Caco-2 (cell line): ENCODE results near the gene RCSD1. TPM values are rescaled to one million over a fixed set of nuclear protein-coding genes. Genes with fewer than 3 reads are reported as not detected.

Experiments
- BruUV-seq: library from RNA; stranded (reverse); fragments of 400-500 nt; replicated peaks from 2 replicates; lab custom pipeline; 2021; lab: Mats Ljungman, UMichigan
- CTCF ChIA-PET: fragments of 300-600 bp; sonication (Branson Sonifier 250); formaldehyde crosslinking; loops from one replicate; lab custom pipeline; 2022; ENCODE audit warnings: antibody characterized with exemption; lab: Charles Lee
- POLR2A ChIA-PET: fragments of 300-600 bp; sonication (Branson Sonifier 250); formaldehyde crosslinking; loops from one replicate; lab custom pipeline; 2022; ENCODE audit warnings: antibody characterized with exemption; lab: Charles Lee
- DNase-seq, 2 experiments: peaks; one replicate each; pipeline versions ENCODE4 v3.0.0 to v3.0.0-alpha.2; 2020 to 2022
- H3K27me3 ChIP-seq: replicated peaks from 2 replicates; pipeline ENCODE4 v1.6.0; 2011; ENCODE audit warnings: low read length; ENCODE audit not compliant: control insufficient read depth, insufficient read depth
- H3K36me3 ChIP-seq: 2 replicates; pipeline ENCODE4 v1.5.1; 2011; ENCODE audit warnings: low read length; ENCODE audit not compliant: control insufficient read depth, insufficient read depth
- H3K4me1 ChIP-seq: fragments of 250-450 bp; sonication (Bioruptor Pico); 2 replicates; pipeline ENCODE4 v1.5.1; 2020; ENCODE audit warnings: mild to moderate bottlenecking
- H3K4me3 ChIP-seq: 2 replicates; pipeline ENCODE4 v1.5.1; 2011; ENCODE audit warnings: low read depth, mild to moderate bottlenecking, control low read depth, low read length
- H3K9me3 ChIP-seq: fragments of 250-450 bp; sonication (Bioruptor Pico); 2 replicates; pipeline ENCODE4 v1.5.1; 2020; ENCODE audit warnings: mild to moderate bottlenecking, moderate library complexity
- H3K27ac Mint-ChIP-seq: one replicate; pipeline ENCODE4 v1.8.0; 2022; ENCODE audit warnings: mixed read lengths; ENCODE audit not compliant: unreplicated experiment
- H3K27me3 Mint-ChIP-seq: one replicate; pipeline ENCODE4 v1.8.0; 2022; ENCODE audit warnings: mixed read lengths; ENCODE audit not compliant: insufficient read depth, unreplicated experiment
- H3K36me3 Mint-ChIP-seq: one replicate; pipeline ENCODE4 v1.8.0; 2022; ENCODE audit warnings: mild to moderate bottlenecking, mixed read lengths; ENCODE audit not compliant: insufficient read depth, unreplicated experiment
- H3K4me1 Mint-ChIP-seq: one replicate; pipeline ENCODE4 v1.8.0; 2022; ENCODE audit warnings: low read depth, mixed read lengths; ENCODE audit not compliant: unreplicated experiment
- H3K4me3 Mint-ChIP-seq: one replicate; pipeline ENCODE4 v1.8.0; 2022; ENCODE audit warnings: mild to moderate bottlenecking, moderate library complexity, mixed read lengths; ENCODE audit not compliant: unreplicated experiment
- H3K9me3 Mint-ChIP-seq: one replicate; pipeline ENCODE4 v1.8.0; 2022; ENCODE audit warnings: mixed read lengths; ENCODE audit not compliant: unreplicated experiment
- intact Hi-C: fragments of 100-400 bp; cut with micrococcal nuclease; formaldehyde crosslinking; loops from one replicate; pipeline ENCODE4 v1.10.0; 2022; ENCODE audit not compliant: unreplicated experiment
- total RNA-seq: library from RNA; stranded (reverse); gene quantifications from 2 replicates; pipeline ENCODE4 v1.2.3, GENCODE V29; 2022
- TF ChIP-seq, protein P1 (sequence below), 2 experiments: fragments of 200-600 bp in 1 of 2; IDR thresholded peaks; 1 replicate in 1 of 2; 2 replicates in 1 of 2; pipeline versions ENCODE4 v1.5.1 to v1.8.0; 2011 to 2022; ENCODE audit warnings: antibody characterized with exemption in 1 of 2, control low read depth in 1 of 2, inconsistent platforms in 1 of 2, low read depth in 1 of 2, low read length in 1 of 2, mild to moderate bottlenecking in 1 of 2, moderate library complexity in 1 of 2; ENCODE audit not compliant: insufficient read depth in 1 of 2, severe bottlenecking in 1 of 2, unreplicated experiment in 1 of 2

The RCSD1 gene
- total RNA-seq, 1 experiment from 2014 or later = not detected

DNA sequence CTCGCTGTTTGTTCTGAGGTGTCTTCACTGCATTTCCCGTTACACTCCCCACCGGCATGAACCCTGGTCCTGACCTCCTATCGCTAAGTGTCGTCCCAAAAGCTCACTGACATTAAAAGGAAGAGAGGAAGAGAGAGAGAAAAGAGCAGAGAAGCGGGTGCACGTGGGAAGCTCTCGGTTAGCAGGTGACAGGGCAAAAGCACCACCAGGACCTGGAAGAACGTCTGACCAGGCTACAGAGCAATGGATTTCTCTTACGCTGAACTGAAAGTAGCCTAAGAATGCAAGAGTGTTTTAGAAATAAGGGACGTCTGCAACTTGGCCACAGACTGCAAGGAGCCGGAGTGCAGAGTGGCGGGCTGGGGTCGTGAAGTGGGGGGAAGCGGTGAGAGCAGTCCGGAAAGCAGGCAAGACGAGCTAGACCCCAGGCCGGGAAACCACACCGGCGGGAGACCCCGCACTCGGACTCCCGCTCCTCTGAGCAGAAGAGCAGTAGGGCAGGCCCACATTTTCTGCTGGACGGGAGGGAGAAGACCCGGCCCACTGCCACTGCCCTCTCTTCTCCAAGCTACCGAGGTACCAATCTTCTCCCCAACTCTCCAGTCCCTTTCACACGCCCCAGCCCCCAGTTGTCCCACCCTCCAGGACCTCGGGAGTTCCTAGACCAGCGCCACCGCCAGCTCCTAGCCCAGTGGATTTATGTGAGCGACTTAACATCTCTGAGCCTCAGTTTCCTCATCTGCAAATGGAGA is 83.5 kb downstream of the RCSD1 start:
- TF ChIP-seq, protein P1, sequence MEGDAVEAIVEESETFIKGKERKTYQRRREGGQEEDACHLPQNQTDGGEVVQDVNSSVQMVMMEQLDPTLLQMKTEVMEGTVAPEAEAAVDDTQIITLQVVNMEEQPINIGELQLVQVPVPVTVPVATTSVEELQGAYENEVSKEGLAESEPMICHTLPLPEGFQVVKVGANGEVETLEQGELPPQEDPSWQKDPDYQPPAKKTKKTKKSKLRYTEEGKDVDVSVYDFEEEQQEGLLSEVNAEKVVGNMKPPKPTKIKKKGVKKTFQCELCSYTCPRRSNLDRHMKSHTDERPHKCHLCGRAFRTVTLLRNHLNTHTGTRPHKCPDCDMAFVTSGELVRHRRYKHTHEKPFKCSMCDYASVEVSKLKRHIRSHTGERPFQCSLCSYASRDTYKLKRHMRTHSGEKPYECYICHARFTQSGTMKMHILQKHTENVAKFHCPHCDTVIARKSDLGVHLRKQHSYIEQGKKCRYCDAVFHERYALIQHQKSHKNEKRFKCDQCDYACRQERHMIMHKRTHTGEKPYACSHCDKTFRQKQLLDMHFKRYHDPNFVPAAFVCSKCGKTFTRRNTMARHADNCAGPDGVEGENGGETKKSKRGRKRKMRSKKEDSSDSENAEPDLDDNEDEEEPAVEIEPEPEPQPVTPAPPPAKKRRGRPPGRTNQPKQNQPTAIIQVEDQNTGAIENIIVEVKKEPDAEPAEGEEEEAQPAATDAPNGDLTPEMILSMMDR (IDR thresholded peaks at IDR 0.05; ENCODE audit: insufficient read depth in 1 of 2, low read depth in 1 of 2, low read length in 1 of 2, severe bottlenecking in 1 of 2, unreplicated experiment in 1 of 2) = no peak
- CTCF ChIA-PET = interaction anchor here (0.6 kb wide), 1 partner anchor 613 kb away, joined by 4 read pairs; no protein-coding TSS in a partner anchor
- Histone ChIP-seq H3K9me3 (no peaks in the 10 kb centered on the region), H3K36me3 (no peaks in the 10 kb centered on the region), H3K4me3 (peak overlapping the region; percentile 93), H3K4me1 (peaks cover 19% of the 10 kb centered on the region), H3K27me3 (no peaks in the 10 kb centered on the region)
- Mint-ChIP-seq H3K9me3 (no peaks in the 10 kb centered on the region), H3K27me3 (peaks cover 8% of the 10 kb centered on the region), H3K27ac (peak overlapping the region; percentile 98), H3K36me3 (peaks cover 33% of the 10 kb centered on the region), H3K4me3 (peak overlapping the region; percentile 83), H3K4me1 (peaks cover 22% of the 10 kb centered on the region)
- POLR2A ChIA-PET = interaction anchor here (0.6 kb wide), 3 partner anchors 38 to 223 kb away, joined by 3 to 9 read pairs (median 3); partner anchors contain the start of gene MPC2
- intact Hi-C loops = loop anchor here (2.0 kb wide), 2 partner anchors 213 to 223 kb away; partner anchors contain the start of genes DCAF6 and MPC2
- DNase-seq = peak in 1 of 2 experiments; percentile 36
- no TSS peak for BruUV-seq

DNA sequence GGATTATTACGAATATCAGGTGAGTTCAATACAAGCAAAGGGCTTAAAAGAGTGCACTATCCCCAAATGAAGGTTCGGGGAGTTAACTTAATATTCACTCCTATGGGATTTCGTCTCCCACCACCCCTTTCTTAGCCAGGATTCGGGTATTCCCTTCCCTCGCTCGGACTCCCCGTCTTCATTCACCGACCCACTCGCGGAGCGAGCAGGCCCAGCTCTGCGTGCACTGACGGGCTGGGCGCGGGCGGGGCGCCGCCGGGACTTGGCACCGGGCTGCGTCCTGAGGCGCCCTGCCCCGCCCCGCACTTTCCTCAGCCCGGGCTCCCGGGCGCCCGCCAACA is 84.0 kb downstream of the RCSD1 start:
- no peaks in the 10 kb centered on the region for H3K9me3 Mint-ChIP-seq
- intact Hi-C loops = loop anchor here (2.0 kb wide), 2 partner anchors 213 to 223 kb away; partner anchors contain the start of genes DCAF6 and MPC2
- H3K4me1 Mint-ChIP-seq = peaks cover 25% of the 10 kb centered on the region
- peaks cover 25% of the 10 kb centered on the region for H3K4me1 ChIP-seq
- H3K4me3 ChIP-seq = peak overlapping the region; percentile 93
- no peaks in the 10 kb centered on the region for H3K27me3 ChIP-seq
- H3K9me3 ChIP-seq = no peaks in the 10 kb centered on the region
- CTCF ChIA-PET = interaction anchor here (0.6 kb wide), 1 partner anchor 612 kb away, joined by 4 read pairs; no protein-coding TSS in a partner anchor
- no TSS peak for BruUV-seq
- H3K36me3 Mint-ChIP-seq = peaks cover 33% of the 10 kb centered on the region
- no peaks in the 10 kb centered on the region for H3K36me3 ChIP-seq
- H3K27me3 Mint-ChIP-seq = peaks cover 8% of the 10 kb centered on the region
- POLR2A ChIA-PET = interaction anchor here (0.6 kb wide), 3 partner anchors 39 to 223 kb away, joined by 3 to 9 read pairs (median 3); partner anchors contain the start of gene MPC2
- H3K4me3 Mint-ChIP-seq = peak overlapping the region; percentile 83
- H3K27ac Mint-ChIP-seq = peak overlapping the region; percentile 98
- no peak for DNase-seq
- TF ChIP-seq, protein P1 (IDR thresholded peaks at IDR 0.05; ENCODE audit: insufficient read depth in 1 of 2, low read depth in 1 of 2, low read length in 1 of 2, severe bottlenecking in 1 of 2, unreplicated experiment in 1 of 2) = no peak

DNA sequence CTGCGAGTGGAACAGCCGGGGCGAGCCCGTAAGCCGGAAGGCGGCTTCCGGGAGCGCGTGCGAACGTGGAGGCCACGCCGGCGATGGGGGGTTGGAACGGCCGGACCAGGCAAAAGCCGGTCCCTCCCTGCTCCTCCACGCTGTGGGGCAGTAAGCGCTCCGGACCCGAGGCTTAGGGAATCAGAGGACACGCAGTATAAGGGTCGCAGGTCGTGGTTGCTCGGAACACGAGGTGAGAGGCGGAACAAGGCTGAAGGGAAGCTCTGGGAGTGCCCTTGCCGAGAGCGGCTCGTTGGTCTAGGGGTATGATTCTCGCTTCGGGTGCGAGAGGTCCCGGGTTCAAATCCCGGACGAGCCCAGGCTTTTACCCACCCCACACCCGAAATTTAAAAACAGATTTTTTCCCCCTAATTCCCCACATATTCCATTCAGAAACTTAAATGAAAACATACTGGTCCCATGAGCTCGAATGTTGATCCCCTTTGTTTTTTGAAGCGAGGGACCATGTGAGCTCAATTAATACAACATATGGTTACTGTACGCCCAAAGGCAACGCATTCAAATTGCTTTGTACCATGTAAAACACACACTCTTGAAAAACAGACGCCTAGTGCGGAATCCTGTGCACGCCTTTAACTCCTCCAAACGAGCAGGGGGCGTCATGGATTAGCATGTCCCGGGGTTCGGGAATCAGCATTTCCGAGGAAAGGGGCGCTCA is 84.6 kb downstream of the RCSD1 start:
- Mint-ChIP-seq H3K36me3 (peaks cover 33% of the 10 kb centered on the region), H3K9me3 (no peaks in the 10 kb centered on the region), H3K4me1 (peaks cover 31% of the 10 kb centered on the region), H3K4me3 (peak overlapping the region; percentile 83), H3K27ac (peak overlapping the region; percentile 98), H3K27me3 (peaks cover 8% of the 10 kb centered on the region)
- CTCF ChIA-PET = interaction anchor here (0.7 kb wide), 1 partner anchor 35 kb away, joined by 4 read pairs; no protein-coding TSS in a partner anchor
- no TSS peak for BruUV-seq
- no peaks in the 10 kb centered on the region for H3K36me3 ChIP-seq
- TF ChIP-seq, protein P1 (IDR thresholded peaks at IDR 0.05; ENCODE audit: insufficient read depth in 1 of 2, low read depth in 1 of 2, low read length in 1 of 2, severe bottlenecking in 1 of 2, unreplicated experiment in 1 of 2) = no peak
- no peaks in the 10 kb centered on the region for H3K9me3 ChIP-seq
- POLR2A ChIA-PET = interaction anchor here (0.6 to 1.3 kb wide), 2 partner anchors 39 to 221 kb away, joined by 5 to 9 read pairs; partner anchors contain the start of genes DCAF6 and MPC2
- H3K4me1 ChIP-seq = peaks cover 30% of the 10 kb centered on the region
- peak overlapping the region; percentile 93 for H3K4me3 ChIP-seq
- intact Hi-C loops = loop anchor here (1.0 to 2.0 kb wide), 3 partner anchors 89 to 222 kb away; partner anchors contain the start of genes DCAF6 and MPC2
- peak; percentile 89 to 92 for DNase-seq
- no peaks in the 10 kb centered on the region for H3K27me3 ChIP-seq
